Type B pancreatic cell (in vitro differentiated cells): Measurements from ENCODE around the gene MFSD8. TPM values are rescaled to one million over a fixed set of nuclear protein-coding genes. Genes with fewer than 3 reads are reported as not detected.
A peak's percentile ranks its signal among the peaks of the same experiment; 100 is the strongest.

ENCODE experiments used
- DNase-seq: peaks from one replicate; pipeline ENCODE4 v3.0.0; 2021; ENCODE audit warnings: mixed read lengths; ENCODE audit not compliant: unreplicated experiment; ENCODE audit errors: extremely low spot score
- H3K27ac Mint-ChIP-seq: 2 replicates; pipeline ENCODE4 v1.8.0; 2021; ENCODE audit warnings: mild to moderate bottlenecking, mixed read lengths
- H3K27me3 Mint-ChIP-seq: 2 replicates; pipeline ENCODE4 v1.8.0; 2021; ENCODE audit warnings: mixed read lengths
- H3K36me3 Mint-ChIP-seq: 2 replicates; pipeline ENCODE4 v1.8.0; 2021; ENCODE audit warnings: mixed read lengths
- H3K4me1 Mint-ChIP-seq: one replicate; pipeline ENCODE4 v1.8.0; 2021; ENCODE audit warnings: mixed read lengths; ENCODE audit not compliant: unreplicated experiment
- H3K4me3 Mint-ChIP-seq: 2 replicates; pipeline ENCODE4 v1.8.0; 2021; ENCODE audit warnings: mild to moderate bottlenecking, mixed read lengths
- H3K9me3 Mint-ChIP-seq: 2 replicates; pipeline ENCODE4 v1.8.0; 2021; ENCODE audit warnings: mixed read lengths
- total RNA-seq: library from RNA; stranded (reverse); gene quantifications from 2 replicates; pipeline ENCODE4 v1.2.1, GENCODE V29; 2021; ENCODE audit warnings: low replicate concordance
- TF ChIP-seq, protein P1 (sequence below): fragments of 200-600 bp; sonication (generic); conservative IDR thresholded peaks from 2 replicates; pipeline ENCODE4 v1.5.0; 2021; ENCODE audit warnings: antibody characterized with exemption, mild to moderate bottlenecking

Gene MFSD8
- total RNA-seq, 1 donor from 2014 or later = 23.7 TPM

DNA sequence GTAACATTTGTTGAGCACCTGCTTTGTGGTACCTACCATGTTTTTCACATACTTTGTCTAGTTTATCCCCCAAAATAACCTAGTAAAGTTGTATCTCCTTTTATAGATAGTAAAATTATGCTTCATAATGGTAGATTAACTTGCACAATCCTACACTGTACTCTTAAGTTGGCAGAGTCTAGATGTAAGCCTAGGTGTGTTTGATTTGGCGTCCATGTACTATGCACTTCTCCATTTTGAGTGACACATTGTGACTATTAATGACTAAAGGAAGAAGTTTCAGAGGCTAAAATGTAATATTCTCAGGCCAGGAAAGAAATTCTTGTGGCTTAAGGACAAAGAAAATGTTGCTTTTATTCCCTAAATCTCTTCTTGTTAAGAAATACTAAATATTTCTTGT, 68.9 kb downstream of the MFSD8 start:
- no peaks in the 10 kb centered on the region for H3K4me1 Mint-ChIP-seq
- TF ChIP-seq, protein P1, sequence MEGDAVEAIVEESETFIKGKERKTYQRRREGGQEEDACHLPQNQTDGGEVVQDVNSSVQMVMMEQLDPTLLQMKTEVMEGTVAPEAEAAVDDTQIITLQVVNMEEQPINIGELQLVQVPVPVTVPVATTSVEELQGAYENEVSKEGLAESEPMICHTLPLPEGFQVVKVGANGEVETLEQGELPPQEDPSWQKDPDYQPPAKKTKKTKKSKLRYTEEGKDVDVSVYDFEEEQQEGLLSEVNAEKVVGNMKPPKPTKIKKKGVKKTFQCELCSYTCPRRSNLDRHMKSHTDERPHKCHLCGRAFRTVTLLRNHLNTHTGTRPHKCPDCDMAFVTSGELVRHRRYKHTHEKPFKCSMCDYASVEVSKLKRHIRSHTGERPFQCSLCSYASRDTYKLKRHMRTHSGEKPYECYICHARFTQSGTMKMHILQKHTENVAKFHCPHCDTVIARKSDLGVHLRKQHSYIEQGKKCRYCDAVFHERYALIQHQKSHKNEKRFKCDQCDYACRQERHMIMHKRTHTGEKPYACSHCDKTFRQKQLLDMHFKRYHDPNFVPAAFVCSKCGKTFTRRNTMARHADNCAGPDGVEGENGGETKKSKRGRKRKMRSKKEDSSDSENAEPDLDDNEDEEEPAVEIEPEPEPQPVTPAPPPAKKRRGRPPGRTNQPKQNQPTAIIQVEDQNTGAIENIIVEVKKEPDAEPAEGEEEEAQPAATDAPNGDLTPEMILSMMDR = no peak
- H3K4me3 Mint-ChIP-seq = no peak overlapping the region
- no peak overlapping the region for H3K27ac Mint-ChIP-seq
- no peaks in the 10 kb centered on the region for H3K27me3 Mint-ChIP-seq
- peaks cover 21% of the 10 kb centered on the region for H3K36me3 Mint-ChIP-seq
- DNase-seq = no peak
- no peaks in the 10 kb centered on the region for H3K9me3 Mint-ChIP-seq

DNA sequence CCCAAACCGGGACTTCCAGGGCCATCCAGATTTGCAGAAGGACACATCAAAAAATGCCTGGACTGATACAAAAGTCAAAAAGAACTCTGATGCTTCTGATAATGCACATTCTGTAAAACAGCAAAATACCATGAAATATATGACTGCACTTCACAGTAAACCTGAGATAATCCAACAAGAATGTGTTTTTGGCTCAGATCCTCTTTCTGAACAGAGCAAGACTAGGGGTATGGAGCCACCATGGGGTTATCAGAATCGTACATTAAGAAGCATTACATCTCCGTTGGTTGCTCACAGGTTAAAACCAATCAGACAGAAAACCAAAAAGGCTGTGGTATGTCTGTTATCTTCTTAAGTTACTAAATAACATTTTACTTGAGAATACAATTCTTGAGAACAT, 75.1 kb downstream of the MFSD8 start:
- H3K27ac Mint-ChIP-seq = no peak overlapping the region
- H3K27me3 Mint-ChIP-seq = no peaks in the 10 kb centered on the region
- TF ChIP-seq, protein P1 = no peak
- H3K4me1 Mint-ChIP-seq = no peaks in the 10 kb centered on the region
- no peak for DNase-seq
- H3K9me3 Mint-ChIP-seq = no peaks in the 10 kb centered on the region
- no peak overlapping the region for H3K4me3 Mint-ChIP-seq
- peaks cover 22% of the 10 kb centered on the region for H3K36me3 Mint-ChIP-seq

DNA sequence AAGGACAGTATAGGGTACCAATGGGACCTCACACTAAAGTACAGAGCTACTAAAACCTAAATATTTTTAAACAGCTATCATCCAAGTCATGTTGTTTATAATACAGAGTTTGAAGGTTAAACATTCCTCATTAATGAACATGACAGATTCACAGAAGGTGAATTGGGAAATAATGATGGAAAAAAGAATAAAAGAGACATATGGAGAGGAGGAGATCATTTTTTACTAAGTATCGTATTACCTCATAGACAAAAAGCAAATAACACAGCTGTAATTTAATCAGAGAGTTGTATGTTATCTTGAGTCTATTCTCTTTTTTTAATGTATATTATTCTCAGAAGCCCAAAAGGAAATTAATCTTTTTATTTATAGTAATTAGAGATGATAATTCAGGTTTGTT, 76.4 kb downstream of the MFSD8 start:
- H3K4me3 Mint-ChIP-seq = no peak overlapping the region
- TF ChIP-seq, protein P1 = no peak
- no peak overlapping the region for H3K27ac Mint-ChIP-seq
- H3K4me1 Mint-ChIP-seq = no peaks in the 10 kb centered on the region
- no peak for DNase-seq
- H3K9me3 Mint-ChIP-seq = no peaks in the 10 kb centered on the region
- peaks cover 18% of the 10 kb centered on the region for H3K36me3 Mint-ChIP-seq
- H3K27me3 Mint-ChIP-seq = no peaks in the 10 kb centered on the region

DNA sequence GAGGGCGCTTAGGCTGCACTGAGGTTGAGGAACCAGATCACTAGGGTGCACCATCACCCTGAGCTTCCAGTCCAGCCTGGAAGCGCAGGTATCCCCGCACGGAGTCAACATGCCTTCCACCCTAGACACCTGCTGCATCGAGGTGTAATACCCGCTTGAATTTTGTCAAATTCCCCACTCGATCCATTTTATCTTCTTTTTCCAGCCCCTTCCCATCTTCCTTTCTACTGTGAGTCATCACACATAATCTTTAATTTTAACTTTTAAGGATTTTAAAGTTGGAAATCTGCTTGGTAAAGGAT, 83.5 kb downstream of the MFSD8 start:
- Mint-ChIP-seq H3K36me3 (peaks cover 9% of the 10 kb centered on the region), H3K9me3 (no peaks in the 10 kb centered on the region), H3K27me3 (no peaks in the 10 kb centered on the region), H3K4me3 (peak overlapping the region; percentile 99), H3K4me1 (peaks cover 21% of the 10 kb centered on the region), H3K27ac (peak overlapping the region; percentile 99)
- TF ChIP-seq, protein P1 = no peak
- DNase-seq = no peak

DNA sequence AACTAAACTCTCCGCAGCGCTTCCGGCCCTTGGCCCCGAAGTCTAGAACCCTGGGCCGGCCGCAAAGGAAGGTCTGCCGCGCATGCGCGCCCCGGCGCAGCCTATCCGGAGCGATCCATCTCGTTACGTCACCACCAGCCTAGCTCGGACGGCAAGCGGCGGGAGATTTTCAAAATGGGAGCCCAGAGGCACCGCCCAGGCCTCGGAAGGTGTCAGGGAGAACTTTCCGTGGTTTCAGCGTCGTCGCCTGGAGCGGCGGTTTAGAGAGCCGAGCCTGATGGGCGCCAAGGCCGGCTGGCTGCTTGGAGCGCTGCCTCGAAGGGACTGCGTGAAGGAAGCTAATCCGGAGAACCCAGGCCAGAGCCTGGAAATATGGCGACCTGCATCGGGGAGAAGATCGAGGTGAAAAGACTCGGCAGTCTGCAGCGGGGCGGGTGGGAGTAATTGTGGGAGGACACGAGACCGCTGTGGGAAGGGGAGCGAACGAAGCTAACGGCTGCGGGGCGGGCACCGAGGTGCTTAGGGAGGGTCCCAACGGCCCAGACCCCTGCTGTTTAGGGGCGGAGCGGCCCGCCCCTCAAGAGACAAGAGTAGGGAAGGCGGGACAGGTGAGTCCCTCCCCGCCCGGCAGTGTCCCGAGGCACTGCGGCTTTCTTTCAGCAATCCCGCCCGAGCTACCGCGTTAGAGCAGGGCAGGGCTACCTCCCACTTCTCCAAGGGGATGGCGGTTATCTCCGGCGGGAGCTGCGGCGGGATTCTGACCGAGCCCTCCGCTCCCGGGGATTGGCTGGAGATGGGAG, 84.0 kb downstream of the MFSD8 start, which contains the start of gene PLK4:
Gene PLK4 (plus strand): TSS at position 131 of the 800 bp plus-strand sequence. CDS start 242 bp downstream, at position 373.
- Mint-ChIP-seq H3K36me3 (peaks cover 5% of the 10 kb centered on the region), H3K4me3 (peak within 1 kb of the TSS; percentile 99), H3K27ac (peak within 1 kb of the TSS; percentile 99), H3K4me1 (peaks cover 21% of the 10 kb centered on the region), H3K9me3 (no peaks in the 10 kb centered on the region), H3K27me3 (no peaks in the 10 kb centered on the region)
- DNase-seq = peak; percentile 97
- TF ChIP-seq, protein P1 = no peak
